ENCODE measurements around the gene ANTXR2.

GRCh38 chr4:79923281-79923680, 149.7 kb downstream of the ANTXR2 start:
- TF ChIP-seq CTCF (IDR thresholded peaks at IDR 0.05), result no peak
- no peak for TF ChIP-seq POLR2A (IDR thresholded peaks at IDR 0.05)

All from Peyer's patch (tissue), 4 donors.